Measurements from ENCODE around the gene RAD51B. TPM values are rescaled to one million over a fixed set of nuclear protein-coding genes. Genes with fewer than 3 reads are reported as not detected.

RAD51B gene
- total RNA-seq, 1 experiment from 2014 or later, result 20.0 TPM

DNA sequence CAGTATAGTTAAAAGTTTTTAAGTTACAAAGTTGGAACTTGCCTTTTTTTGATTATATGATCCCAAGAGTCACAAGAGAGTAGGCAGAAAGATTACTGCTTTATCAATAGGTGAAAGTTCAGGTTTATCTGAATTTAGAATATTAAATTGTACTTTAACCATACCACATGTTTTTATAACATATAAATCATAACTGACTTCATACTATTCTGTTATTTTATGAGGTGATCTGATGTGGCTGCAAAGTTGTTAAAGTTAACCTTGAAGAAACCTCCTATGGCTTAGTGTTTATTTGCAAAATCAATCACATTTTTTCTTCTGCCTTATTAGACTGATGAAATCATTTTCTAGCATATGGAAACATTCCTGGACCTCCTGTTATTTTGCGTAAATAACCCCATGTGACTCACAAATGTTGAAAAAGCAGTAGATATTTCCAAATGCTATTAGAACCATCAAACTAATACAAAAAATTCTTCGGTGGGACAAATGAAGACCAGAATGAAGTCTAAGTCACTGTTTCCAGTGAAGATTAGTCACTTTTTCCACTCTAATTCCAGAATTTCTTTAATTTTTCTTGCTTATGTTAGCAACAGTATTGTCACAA, 132.1 kb downstream of the RAD51B start:
- no peak for ATAC-seq
- Histone ChIP-seq H4K20me1 (ENCODE audit: insufficient read depth) (no peaks in the 10 kb centered on the region), H3K9ac (ENCODE audit: low read length) (no peak overlapping the region), H3K27ac (ENCODE audit: low read depth, low read length) (no peak overlapping the region), H3K4me3 (replicated peaks in 1 of 2; ENCODE audit: low read depth in 1 of 2, low read length in 2 of 2) (no peak overlapping the region), H3K36me3 (ENCODE audit: control insufficient read depth in 1 of 2, insufficient read depth in 2 of 2, low read length in 2 of 2) (no peaks in the 10 kb centered on the region), H3K9me2 (ENCODE audit: insufficient read depth) (no peaks in the 10 kb centered on the region), H3K27me3 (ENCODE audit: insufficient read depth, low read length) (no peaks in the 10 kb centered on the region), H3K79me2 (ENCODE audit: insufficient read depth, low read length) (no peaks in the 10 kb centered on the region), H2AFZ (ENCODE audit: low read depth, low read length, poor library complexity, severe bottlenecking) (no peak overlapping the region), H3K4me2 (ENCODE audit: low read length) (no peak overlapping the region), H3K4me1 (ENCODE audit: control insufficient read depth in 1 of 2, insufficient read depth in 2 of 2, low read length in 2 of 2) (no peaks in the 10 kb centered on the region), H3K9me3 (ENCODE audit: control insufficient read depth in 1 of 2, insufficient read depth in 1 of 2, low read depth in 1 of 2, low read length in 2 of 2) (peaks cover 0 to 4% of the 10 kb centered on the region in 2 experiments; a peak in 1 of 4 replicates)
- ChIA-PET RAD21 (ENCODE audit: low non-redundant PET in 1 of 2, low total read pairs in 2 of 2, uncharacterized antibody in 2 of 2, unreplicated experiment in 2 of 2) (no interaction called here), POLR2A (no interaction called here), CTCF (no interaction called here)
- no TSS peak for BruUV-seq (replicated peaks)
- no peak for TF ChIP-seq EGR1 (IDR thresholded peaks at IDR 0.05; ENCODE audit: low read depth)
- peak; percentile 24; the same call in 1 of the 2 replicates for TF ChIP-seq FOSL1 (IDR thresholded peaks at IDR 0.05; ENCODE audit: low read depth)
- no peak for TF ChIP-seq YY1 (IDR thresholded peaks at IDR 0.05; ENCODE audit: extremely low read depth, insufficient replicate concordance, low read depth, low read length)
- no peak for TF ChIP-seq POLR2A (IDR thresholded peaks at IDR 0.05; ENCODE audit: borderline replicate concordance, extremely low read depth, insufficient read depth, insufficient read length)
- TF ChIP-seq CTCF (IDR thresholded peaks at IDR 0.05 in 2 of 3, conservative IDR thresholded peaks at IDR 0.05 in 1 of 3; ENCODE audit: borderline replicate concordance in 1 of 3, insufficient read depth in 1 of 3, low read depth in 2 of 3, low read length in 2 of 3), result no peak
- DNase-seq (ENCODE audit: low read depth, low spot score), result no peak
- intact Hi-C loops (cut with micrococcal nuclease), result no loop called here

- Histone ChIP-seq H3K9me3 (ENCODE audit: control insufficient read depth in 1 of 2, insufficient read depth in 1 of 2, low read depth in 1 of 2, low read length in 2 of 2) (peaks cover 0 to 4% of the 10 kb centered on the region in 2 experiments; a peak in 1 of 4 replicates), H3K9me2 (ENCODE audit: insufficient read depth) (no peaks in the 10 kb centered on the region), H3K9ac (ENCODE audit: low read length) (no peak overlapping the region), H2AFZ (ENCODE audit: low read depth, low read length, poor library complexity, severe bottlenecking) (no peak overlapping the region), H3K4me2 (ENCODE audit: low read length) (no peak overlapping the region), H3K79me2 (ENCODE audit: insufficient read depth, low read length) (no peaks in the 10 kb centered on the region), H3K4me1 (ENCODE audit: control insufficient read depth in 1 of 2, insufficient read depth in 2 of 2, low read length in 2 of 2) (no peaks in the 10 kb centered on the region), H3K4me3 (replicated peaks in 1 of 2; ENCODE audit: low read depth in 1 of 2, low read length in 2 of 2) (no peak overlapping the region), H4K20me1 (ENCODE audit: insufficient read depth) (no peaks in the 10 kb centered on the region), H3K27me3 (ENCODE audit: insufficient read depth, low read length) (no peaks in the 10 kb centered on the region), H3K36me3 (ENCODE audit: control insufficient read depth in 1 of 2, insufficient read depth in 2 of 2, low read length in 2 of 2) (no peaks in the 10 kb centered on the region), H3K27ac (ENCODE audit: low read depth, low read length) (no peak overlapping the region)
- ChIA-PET RAD21 (ENCODE audit: low non-redundant PET in 1 of 2, low total read pairs in 2 of 2, uncharacterized antibody in 2 of 2, unreplicated experiment in 2 of 2) (no interaction called here), POLR2A (no interaction called here), CTCF (interaction anchor here (0.6 kb wide), 1 partner anchor 8 kb away, joined by 3 read pairs; no protein-coding TSS in a partner anchor)
- DNase-seq (ENCODE audit: low read depth, low spot score), result no peak
- TF ChIP-seq EZH2phosphoT487 (IDR thresholded peaks at IDR 0.05; ENCODE audit: borderline replicate concordance) (no peak), MAX (IDR thresholded peaks at IDR 0.05) (no peak), EGR1 (IDR thresholded peaks at IDR 0.05; ENCODE audit: low read depth) (no peak), YY1 (IDR thresholded peaks at IDR 0.05; ENCODE audit: extremely low read depth, insufficient replicate concordance, low read depth, low read length) (no peak), FOSL1 (IDR thresholded peaks at IDR 0.05; ENCODE audit: low read depth) (no peak), REST (IDR thresholded peaks at IDR 0.05; ENCODE audit: low read depth) (no peak), SRF (IDR thresholded peaks at IDR 0.05; ENCODE audit: low read depth) (no peak)
- TF ChIP-seq, protein P1, sequence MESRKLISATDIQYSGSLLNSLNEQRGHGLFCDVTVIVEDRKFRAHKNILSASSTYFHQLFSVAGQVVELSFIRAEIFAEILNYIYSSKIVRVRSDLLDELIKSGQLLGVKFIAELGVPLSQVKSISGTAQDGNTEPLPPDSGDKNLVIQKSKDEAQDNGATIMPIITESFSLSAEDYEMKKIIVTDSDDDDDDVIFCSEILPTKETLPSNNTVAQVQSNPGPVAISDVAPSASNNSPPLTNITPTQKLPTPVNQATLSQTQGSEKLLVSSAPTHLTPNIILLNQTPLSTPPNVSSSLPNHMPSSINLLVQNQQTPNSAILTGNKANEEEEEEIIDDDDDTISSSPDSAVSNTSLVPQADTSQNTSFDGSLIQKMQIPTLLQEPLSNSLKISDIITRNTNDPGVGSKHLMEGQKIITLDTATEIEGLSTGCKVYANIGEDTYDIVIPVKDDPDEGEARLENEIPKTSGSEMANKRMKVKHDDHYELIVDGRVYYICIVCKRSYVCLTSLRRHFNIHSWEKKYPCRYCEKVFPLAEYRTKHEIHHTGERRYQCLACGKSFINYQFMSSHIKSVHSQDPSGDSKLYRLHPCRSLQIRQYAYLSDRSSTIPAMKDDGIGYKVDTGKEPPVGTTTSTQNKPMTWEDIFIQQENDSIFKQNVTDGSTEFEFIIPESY (IDR thresholded peaks at IDR 0.05; ENCODE audit: extremely low read depth, insufficient replicate concordance, low read length), result no peak
- no peak for ATAC-seq
- no TSS peak for BruUV-seq (replicated peaks)
- intact Hi-C loops (cut with micrococcal nuclease), result no loop called here
These were observed 132.8 kb downstream of the RAD51B start for GRCh38 chr14:67952381-67952780.

Data from HCT116 (cell line).